HG03442 (cell line): ENCODE data around the gene GRIK1.
"Not testable (repeated sequence)": the region's sequence is repeated elsewhere in the genome, so short reads cannot be mapped to it uniquely, and the experiment has no call there.

ENCODE experiments used
- ATAC-seq: cut with Tn5 transposase; IDR thresholded peaks from one replicate; pipeline ENCODE4 v1.9.1; 2021; ENCODE audit warnings: mild to moderate bottlenecking, moderate library complexity; ENCODE audit not compliant: unreplicated experiment

Gene GRIK1

GRCh38 chr21:29624776-29625175, 315.0 kb downstream of the GRIK1 start:
- no peak for ATAC-seq

GRCh38 chr21:29621525-29621924, 318.3 kb downstream of the GRIK1 start:
- ATAC-seq, result no peak

GRCh38 chr21:29616209-29616751, 323.5 kb downstream of the GRIK1 start:
- no peak for ATAC-seq

- ATAC-seq, result no peak
Observed at GRCh38 chr21:29613877-29614276, 325.9 kb downstream of the GRIK1 start.

- ATAC-seq, result no peak
Observed at GRCh38 chr21:29613021-29613420, 326.8 kb downstream of the GRIK1 start.

GRCh38 chr21:29610779-29611360, 328.9 kb downstream of the GRIK1 start:
- no peak for ATAC-seq

- no peak for ATAC-seq
Observed at GRCh38 chr21:29606613-29607012, 333.2 kb downstream of the GRIK1 start.

- not testable (repeated sequence) for ATAC-seq
Observed at GRCh38 chr21:29605219-29605618, 334.6 kb downstream of the GRIK1 start.

- no peak for ATAC-seq
Observed at GRCh38 chr21:29604076-29604475, 335.7 kb downstream of the GRIK1 start.

GRCh38 chr21:29601047-29601446, 338.7 kb downstream of the GRIK1 start:
- ATAC-seq, result no peak

- ATAC-seq, result no peak
Observed at GRCh38 chr21:29586696-29587095, 353.1 kb downstream of the GRIK1 start.

- ATAC-seq, result no peak
Observed at GRCh38 chr21:29585462-29585861, 354.3 kb downstream of the GRIK1 start.

GRCh38 chr21:29583424-29583924, 356.3 kb downstream of the GRIK1 start:
- no peak for ATAC-seq

GRCh38 chr21:29582855-29583254, 356.9 kb downstream of the GRIK1 start:
- ATAC-seq, result no peak

- no peak for ATAC-seq
Observed at GRCh38 chr21:29581393-29581792, 358.4 kb downstream of the GRIK1 start.

- ATAC-seq, result no peak
Observed at GRCh38 chr21:29580732-29581285, 359.0 kb downstream of the GRIK1 start.

GRCh38 chr21:29578306-29578705, 361.5 kb downstream of the GRIK1 start:
- ATAC-seq, result no peak

- no peak for ATAC-seq
Observed at GRCh38 chr21:29571949-29572348, 367.8 kb downstream of the GRIK1 start.

- ATAC-seq, result no peak
Observed at GRCh38 chr21:29568020-29568697, 371.6 kb downstream of the GRIK1 start.

GRCh38 chr21:29557931-29558725, 381.7 kb downstream of the GRIK1 start:
- ATAC-seq, result no peak

GRCh38 chr21:29557200-29557599, 382.6 kb downstream of the GRIK1 start:
- ATAC-seq, result no peak
